A673 (cell line): ENCODE measurements around the gene MEA1.

Experiments
- EZH2 ChIP-seq: fragments of 200-600 bp; sonication (generic); IDR thresholded peaks from 2 replicates; pipeline ENCODE4 v1.6.1; 2017; ENCODE audit warnings: borderline replicate concordance, low read depth, mild to moderate bottlenecking, mixed read lengths, antibody characterized with exemption, low read length; ENCODE audit not compliant: poor library complexity, severe bottlenecking
- TF ChIP-seq, protein P1 (sequence below): fragments of 300-800, 200-600 bp; sonication (generic); conservative IDR thresholded peaks from 2 replicates; pipeline ENCODE4 v1.5.1; 2017; ENCODE audit warnings: low read depth, mild to moderate bottlenecking, antibody characterized with exemption, low read length, moderate library complexity, mixed read lengths

DNA sequence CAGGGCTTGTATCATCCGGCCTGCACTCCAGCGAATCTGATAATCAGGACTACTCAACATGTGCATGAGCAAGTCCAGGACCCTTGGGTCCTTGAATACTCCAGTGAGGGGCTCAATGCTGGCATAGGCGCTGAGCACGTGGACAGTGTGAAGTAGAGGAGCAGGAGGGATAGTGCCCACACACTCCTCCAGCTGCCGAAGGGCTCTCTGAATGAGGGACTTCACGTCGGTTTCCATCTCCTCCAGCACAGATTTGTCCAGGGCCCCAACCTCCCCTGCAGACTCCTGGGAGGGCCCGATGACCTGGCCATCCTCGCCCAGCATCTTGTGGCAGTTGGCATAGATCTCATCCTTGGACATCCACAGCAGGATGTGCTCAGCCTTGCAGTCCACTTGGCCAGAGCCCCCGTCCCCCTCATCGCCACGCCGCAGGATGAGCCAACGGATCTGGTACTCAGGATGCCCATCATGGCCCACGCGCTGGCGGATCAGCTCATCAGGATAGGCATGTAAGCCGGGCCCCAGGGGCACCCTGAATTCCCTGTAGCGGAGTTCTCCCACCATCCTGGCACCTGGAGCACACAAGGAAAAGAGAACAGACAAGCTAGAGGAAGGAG, 38.6 kb upstream of the MEA1 start:
- TF ChIP-seq, protein P1, sequence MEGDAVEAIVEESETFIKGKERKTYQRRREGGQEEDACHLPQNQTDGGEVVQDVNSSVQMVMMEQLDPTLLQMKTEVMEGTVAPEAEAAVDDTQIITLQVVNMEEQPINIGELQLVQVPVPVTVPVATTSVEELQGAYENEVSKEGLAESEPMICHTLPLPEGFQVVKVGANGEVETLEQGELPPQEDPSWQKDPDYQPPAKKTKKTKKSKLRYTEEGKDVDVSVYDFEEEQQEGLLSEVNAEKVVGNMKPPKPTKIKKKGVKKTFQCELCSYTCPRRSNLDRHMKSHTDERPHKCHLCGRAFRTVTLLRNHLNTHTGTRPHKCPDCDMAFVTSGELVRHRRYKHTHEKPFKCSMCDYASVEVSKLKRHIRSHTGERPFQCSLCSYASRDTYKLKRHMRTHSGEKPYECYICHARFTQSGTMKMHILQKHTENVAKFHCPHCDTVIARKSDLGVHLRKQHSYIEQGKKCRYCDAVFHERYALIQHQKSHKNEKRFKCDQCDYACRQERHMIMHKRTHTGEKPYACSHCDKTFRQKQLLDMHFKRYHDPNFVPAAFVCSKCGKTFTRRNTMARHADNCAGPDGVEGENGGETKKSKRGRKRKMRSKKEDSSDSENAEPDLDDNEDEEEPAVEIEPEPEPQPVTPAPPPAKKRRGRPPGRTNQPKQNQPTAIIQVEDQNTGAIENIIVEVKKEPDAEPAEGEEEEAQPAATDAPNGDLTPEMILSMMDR, result no peak
- no peak for TF ChIP-seq EZH2
